ENCODE measurements around the gene HEPACAM2.

The HEPACAM2 gene

DNA sequence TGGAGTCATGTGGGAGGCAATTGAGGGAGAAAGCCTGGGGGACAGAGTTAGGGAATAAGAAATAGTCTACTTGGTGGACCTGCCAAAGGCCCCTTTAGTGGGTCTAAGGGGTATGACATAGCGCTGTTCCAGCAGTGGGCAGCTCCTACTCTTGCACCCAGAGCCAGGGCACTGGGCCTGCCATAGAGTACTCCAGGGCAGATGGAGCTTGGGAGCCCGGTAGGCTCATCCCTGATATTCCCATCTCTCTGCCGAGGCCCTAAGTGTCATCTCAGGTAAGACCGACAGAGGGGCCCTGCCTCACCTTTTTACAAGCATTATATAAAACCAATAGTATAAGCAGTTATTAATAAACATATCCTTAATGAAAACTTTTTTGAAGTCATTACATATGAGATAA lies 87.7 kb downstream of the HEPACAM2 start:
- TF ChIP-seq SIN3A (IDR thresholded peaks at IDR 0.05; ENCODE audit: borderline replicate concordance, insufficient read depth, low read length) (no peak), FOXP2 (optimal IDR thresholded peaks at IDR 0.05; ENCODE audit: borderline replicate concordance, extremely low read depth, extremely low read length, insufficient read depth) (no peak), POLR2AphosphoS5 (IDR thresholded peaks at IDR 0.05; ENCODE audit: low read depth, low read length) (no peak), TAF1 (IDR thresholded peaks at IDR 0.05; ENCODE audit: borderline replicate concordance, insufficient read depth, low read length) (no peak)
- TF ChIP-seq, protein P1, sequence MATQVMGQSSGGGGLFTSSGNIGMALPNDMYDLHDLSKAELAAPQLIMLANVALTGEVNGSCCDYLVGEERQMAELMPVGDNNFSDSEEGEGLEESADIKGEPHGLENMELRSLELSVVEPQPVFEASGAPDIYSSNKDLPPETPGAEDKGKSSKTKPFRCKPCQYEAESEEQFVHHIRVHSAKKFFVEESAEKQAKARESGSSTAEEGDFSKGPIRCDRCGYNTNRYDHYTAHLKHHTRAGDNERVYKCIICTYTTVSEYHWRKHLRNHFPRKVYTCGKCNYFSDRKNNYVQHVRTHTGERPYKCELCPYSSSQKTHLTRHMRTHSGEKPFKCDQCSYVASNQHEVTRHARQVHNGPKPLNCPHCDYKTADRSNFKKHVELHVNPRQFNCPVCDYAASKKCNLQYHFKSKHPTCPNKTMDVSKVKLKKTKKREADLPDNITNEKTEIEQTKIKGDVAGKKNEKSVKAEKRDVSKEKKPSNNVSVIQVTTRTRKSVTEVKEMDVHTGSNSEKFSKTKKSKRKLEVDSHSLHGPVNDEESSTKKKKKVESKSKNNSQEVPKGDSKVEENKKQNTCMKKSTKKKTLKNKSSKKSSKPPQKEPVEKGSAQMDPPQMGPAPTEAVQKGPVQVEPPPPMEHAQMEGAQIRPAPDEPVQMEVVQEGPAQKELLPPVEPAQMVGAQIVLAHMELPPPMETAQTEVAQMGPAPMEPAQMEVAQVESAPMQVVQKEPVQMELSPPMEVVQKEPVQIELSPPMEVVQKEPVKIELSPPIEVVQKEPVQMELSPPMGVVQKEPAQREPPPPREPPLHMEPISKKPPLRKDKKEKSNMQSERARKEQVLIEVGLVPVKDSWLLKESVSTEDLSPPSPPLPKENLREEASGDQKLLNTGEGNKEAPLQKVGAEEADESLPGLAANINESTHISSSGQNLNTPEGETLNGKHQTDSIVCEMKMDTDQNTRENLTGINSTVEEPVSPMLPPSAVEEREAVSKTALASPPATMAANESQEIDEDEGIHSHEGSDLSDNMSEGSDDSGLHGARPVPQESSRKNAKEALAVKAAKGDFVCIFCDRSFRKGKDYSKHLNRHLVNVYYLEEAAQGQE (IDR thresholded peaks at IDR 0.05; ENCODE audit: insufficient read depth in 1 of 2, low read depth in 2 of 2, low read length in 2 of 2): no peak

All from PFSK-1 (cell line).